CD14-positive monocyte (primary cell): ENCODE data around the gene PNKD. TPM values are rescaled to one million over a fixed set of nuclear protein-coding genes. Genes with fewer than 3 reads are reported as not detected.

Source experiments
- DNase-seq, 3 donors: peaks; one replicate each; pipeline ENCODE4 v3.0.0-alpha.2; 2011 to 2022
- H2AFZ ChIP-seq: 2 replicates; pipeline ENCODE4 v1.6.0; 2012; ENCODE audit warnings: mild to moderate bottlenecking, low read depth, low read length, inconsistent platforms; ENCODE audit not compliant: insufficient read depth, poor library complexity, severe bottlenecking
- H3K27ac ChIP-seq, 2 donors: 1 replicate in 1 of 2; 2 replicates in 1 of 2; pipeline ENCODE4 v1.5.1; 2012 to 2013; ENCODE audit warnings: low read length in 2 of 2, control low read depth in 1 of 2, inconsistent platforms in 1 of 2, low read depth in 1 of 2, mild to moderate bottlenecking in 1 of 2
- H3K27me3 ChIP-seq, 2 donors: one replicate each; pipeline versions ENCODE4 v1.6.0 to v1.6.1; 2011 to 2013; ENCODE audit warnings: low read length in 2 of 2; ENCODE audit not compliant: control insufficient read depth in 2 of 2, insufficient read depth in 2 of 2
- H3K36me3 ChIP-seq, 2 donors: replicated peaks in 1 of 2; 1 replicate in 1 of 2; 2 replicates in 1 of 2; pipeline versions ENCODE4 v1.5.1 to v1.6.1; 2012 to 2013; ENCODE audit warnings: low read length in 2 of 2, control low read depth in 1 of 2, inconsistent platforms in 1 of 2, mild to moderate bottlenecking in 1 of 2; ENCODE audit not compliant: insufficient read depth in 2 of 2, control insufficient read depth in 1 of 2
- H3K4me1 ChIP-seq, 2 donors: 1 replicate in 1 of 2; 2 replicates in 1 of 2; pipeline versions ENCODE4 v1.5.1 to v1.6.1; 2012 to 2013; ENCODE audit warnings: low read length in 2 of 2, control low read depth in 1 of 2, inconsistent platforms in 1 of 2, mild to moderate bottlenecking in 1 of 2, moderate library complexity in 1 of 2; ENCODE audit not compliant: insufficient read depth in 2 of 2, control insufficient read depth in 1 of 2
- H3K4me2 ChIP-seq: replicated peaks from 2 replicates; pipeline ENCODE3; 2012; ENCODE audit warnings: low read length, moderate library complexity, mild to moderate bottlenecking; ENCODE audit not compliant: poor library complexity, severe bottlenecking; ENCODE audit errors: extremely low read depth
- H3K4me3 ChIP-seq, 3 experiments: fragments of 200-600 bp in 1 of 3; sonication (generic) in 1 of 3; replicated peaks in 1 of 3; 1 replicate in 2 of 3; 2 replicates in 1 of 3; pipeline ENCODE4 v1.5.1; 2011 to 2013; ENCODE audit warnings: low read length in 3 of 3, mild to moderate bottlenecking in 3 of 3, control low read depth in 2 of 3, low read depth in 2 of 3, inconsistent platforms in 1 of 3, moderate library complexity in 1 of 3
- H3K79me2 ChIP-seq: 2 replicates; pipeline ENCODE4 v1.6.0; 2012; ENCODE audit warnings: mild to moderate bottlenecking, control low read depth, inconsistent platforms, low read length, moderate library complexity; ENCODE audit not compliant: insufficient read depth
- H3K9ac ChIP-seq: 2 replicates; pipeline ENCODE4 v1.6.0; 2017; ENCODE audit warnings: low read length, mild to moderate bottlenecking; ENCODE audit not compliant: insufficient read depth, poor library complexity, severe bottlenecking
- H3K9me3 ChIP-seq, 2 donors: replicated peaks in 1 of 2; 1 replicate in 1 of 2; 2 replicates in 1 of 2; pipeline versions ENCODE4 v1.5.1 to v1.6.1; 2012 to 2013; ENCODE audit warnings: low read length in 2 of 2, control low read depth in 1 of 2; ENCODE audit not compliant: control insufficient read depth in 1 of 2, insufficient read depth in 1 of 2
- H4K20me1 ChIP-seq: 2 replicates; pipeline ENCODE4 v1.6.0; 2012; ENCODE audit warnings: mild to moderate bottlenecking, low read length, control low read depth, moderate library complexity; ENCODE audit not compliant: insufficient read depth
- H3K27ac Mint-ChIP-seq, 7 donors: one replicate each; pipeline ENCODE4 v1.8.0; 2020; ENCODE audit warnings: mild to moderate bottlenecking in 7 of 7, mixed read lengths in 7 of 7, moderate library complexity in 6 of 7, inconsistent platforms in 2 of 7
- H3K27me3 Mint-ChIP-seq, 3 donors: one replicate each; pipeline ENCODE4 v1.8.0; 2021 to 2022; ENCODE audit warnings: low read depth in 3 of 3, mild to moderate bottlenecking in 3 of 3, mixed read lengths in 3 of 3, moderate library complexity in 3 of 3, inconsistent platforms in 1 of 3
- H3K36me3 Mint-ChIP-seq, 2 donors: one replicate each; pipeline ENCODE4 v1.8.0; 2020; ENCODE audit warnings: mixed read lengths in 2 of 2, inconsistent platforms in 1 of 2, mild to moderate bottlenecking in 1 of 2
- H3K4me1 Mint-ChIP-seq: one replicate; pipeline ENCODE4 v1.8.0; 2020; ENCODE audit warnings: mild to moderate bottlenecking, mixed read lengths
- H3K4me3 Mint-ChIP-seq, 2 donors: one replicate each; pipeline ENCODE4 v1.8.0; 2020; ENCODE audit warnings: mild to moderate bottlenecking in 2 of 2, mixed read lengths in 2 of 2, moderate library complexity in 1 of 2
- H3K9me3 Mint-ChIP-seq, 7 donors: one replicate each; pipeline ENCODE4 v1.8.0; 2020 to 2022; ENCODE audit warnings: mixed read lengths in 7 of 7, mild to moderate bottlenecking in 6 of 7, moderate library complexity in 6 of 7, inconsistent platforms in 2 of 7
- WGBS: methylation state at CpG from one replicate; pipeline ENCODE4 v1.1.5; 2013; ENCODE audit warnings: missing lambda C conversion rate; ENCODE audit not compliant: insufficient coverage; 5-methylcytosine and 5-hydroxymethylcytosine counted together
- intact Hi-C, 2 donors: fragments of 100-400 bp; cut with micrococcal nuclease; formaldehyde crosslinking; loops; one replicate each; pipeline versions ENCODE4 v1.15.0 to v1.15.1; 2023
- polyA plus RNA-seq, 3 donors: library from polyadenylated mRNA; depleted of rRNA in 1 of 3; unstranded in 2 of 3; stranded (reverse) in 1 of 3; fragments of 300-500 nt in 2 of 3; fragments of >200 nt in 1 of 3; fragmentation: Illumina TruSeq in 2 of 3; gene quantifications; 1 replicate in 2 of 3; 2 replicates in 1 of 3; pipeline ENCODE4 v1.2.3, GENCODE V29; 2012 to 2021
- TF ChIP-seq, protein P1 (sequence below): fragments of 200-600 bp; IDR thresholded peaks from one replicate; pipeline ENCODE4 v1.8.0; 2022; ENCODE audit warnings: antibody characterized with exemption, mild to moderate bottlenecking

The PNKD gene
- polyA plus RNA-seq, 3 donors = 79.8 to 92.0 (median 88.2) TPM

GRCh38 chr2:218280260-218280870 is 10.0 kb downstream of the PNKD start:
- no peaks in the 10 kb centered on the region for H3K9me3 ChIP-seq
- Mint-ChIP-seq H3K27ac (peak overlapping the region in 5 of 7 donors; percentile 2 to 77 (median 46)), H3K36me3 (peaks cover 74 to 100% of the 10 kb centered on the region in 2 donors), H3K27me3 (peaks cover 0 to 1% (median 0%) of the 10 kb centered on the region in 3 donors), H3K9me3 (peaks cover 0 to 1% (median 0%) of the 10 kb centered on the region in 7 donors), H3K4me1 (peaks cover 25% of the 10 kb centered on the region), H3K4me3 (no peak overlapping the region)
- intact Hi-C loops = no loop called here
- no peak overlapping the region for H3K4me2 ChIP-seq
- peaks cover 17 to 27% of the 10 kb centered on the region in 2 donors for H3K4me1 ChIP-seq
- no peaks in the 10 kb centered on the region for H3K27me3 ChIP-seq
- no peak overlapping the region for H2AFZ ChIP-seq
- H3K9ac ChIP-seq = no peak overlapping the region
- DNase-seq = no peak
- peaks cover 89 to 100% of the 10 kb centered on the region in 2 donors for H3K36me3 ChIP-seq
- H3K27ac ChIP-seq = no peak overlapping the region
- TF ChIP-seq, protein P1, sequence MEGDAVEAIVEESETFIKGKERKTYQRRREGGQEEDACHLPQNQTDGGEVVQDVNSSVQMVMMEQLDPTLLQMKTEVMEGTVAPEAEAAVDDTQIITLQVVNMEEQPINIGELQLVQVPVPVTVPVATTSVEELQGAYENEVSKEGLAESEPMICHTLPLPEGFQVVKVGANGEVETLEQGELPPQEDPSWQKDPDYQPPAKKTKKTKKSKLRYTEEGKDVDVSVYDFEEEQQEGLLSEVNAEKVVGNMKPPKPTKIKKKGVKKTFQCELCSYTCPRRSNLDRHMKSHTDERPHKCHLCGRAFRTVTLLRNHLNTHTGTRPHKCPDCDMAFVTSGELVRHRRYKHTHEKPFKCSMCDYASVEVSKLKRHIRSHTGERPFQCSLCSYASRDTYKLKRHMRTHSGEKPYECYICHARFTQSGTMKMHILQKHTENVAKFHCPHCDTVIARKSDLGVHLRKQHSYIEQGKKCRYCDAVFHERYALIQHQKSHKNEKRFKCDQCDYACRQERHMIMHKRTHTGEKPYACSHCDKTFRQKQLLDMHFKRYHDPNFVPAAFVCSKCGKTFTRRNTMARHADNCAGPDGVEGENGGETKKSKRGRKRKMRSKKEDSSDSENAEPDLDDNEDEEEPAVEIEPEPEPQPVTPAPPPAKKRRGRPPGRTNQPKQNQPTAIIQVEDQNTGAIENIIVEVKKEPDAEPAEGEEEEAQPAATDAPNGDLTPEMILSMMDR = no peak
- H3K79me2 ChIP-seq = peaks cover 85% of the 10 kb centered on the region
- H4K20me1 ChIP-seq = peaks cover 100% of the 10 kb centered on the region
- 100% methylated on average over 12 of the region's 14 CpGs for WGBS
- H3K4me3 ChIP-seq = no peak overlapping the region

DNA sequence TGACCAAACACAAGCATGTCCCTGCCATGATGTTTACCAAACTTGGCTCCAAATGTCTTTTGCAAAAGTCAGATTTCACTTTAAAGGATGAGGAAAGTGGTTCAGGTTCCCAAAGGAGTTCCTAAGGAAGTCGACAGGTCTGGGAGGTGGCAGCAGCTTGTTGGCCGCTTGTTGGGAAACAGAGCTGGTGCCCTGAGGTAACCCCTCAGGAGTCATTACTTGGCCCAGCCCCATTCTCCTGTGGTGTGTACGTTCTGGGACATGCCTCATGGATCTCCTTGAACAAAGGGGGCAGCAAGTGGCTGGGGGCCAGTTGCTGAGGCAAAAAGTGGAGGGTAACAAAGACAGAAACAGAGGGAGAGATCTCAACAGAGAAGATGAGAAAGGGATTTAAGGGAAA is 11.1 kb downstream of the PNKD start:
- Mint-ChIP-seq H3K27ac (peak overlapping the region in 1 of 7 donors; percentile 15), H3K27me3 (peaks cover 0 to 2% (median 1%) of the 10 kb centered on the region in 3 donors), H3K4me1 (peaks cover 25% of the 10 kb centered on the region), H3K4me3 (no peak overlapping the region), H3K9me3 (peaks cover 0 to 1% (median 0%) of the 10 kb centered on the region in 7 donors), H3K36me3 (peaks cover 68 to 97% of the 10 kb centered on the region in 2 donors)
- H4K20me1 ChIP-seq = peaks cover 100% of the 10 kb centered on the region
- no peak overlapping the region for H2AFZ ChIP-seq
- WGBS = 93% methylated on average over 3 of the region's 3 CpGs
- no peak overlapping the region for H3K4me3 ChIP-seq
- intact Hi-C loops = no loop called here
- H3K9me3 ChIP-seq = no peaks in the 10 kb centered on the region
- H3K79me2 ChIP-seq = peaks cover 94% of the 10 kb centered on the region
- H3K9ac ChIP-seq = no peak overlapping the region
- no peak overlapping the region for H3K4me2 ChIP-seq
- H3K36me3 ChIP-seq = peaks cover 83 to 94% of the 10 kb centered on the region in 2 donors
- peaks cover 17 to 27% of the 10 kb centered on the region in 2 donors for H3K4me1 ChIP-seq
- no peaks in the 10 kb centered on the region for H3K27me3 ChIP-seq
- no peak overlapping the region for H3K27ac ChIP-seq
- DNase-seq = no peak
- TF ChIP-seq, protein P1 = no peak
